K562 (cell line): ENCODE measurements around the gene STEAP1B. TPM values are rescaled to one million over a fixed set of nuclear protein-coding genes. Genes with fewer than 3 reads are reported as not detected.
A peak's percentile ranks its signal among the peaks of the same experiment; 100 is the strongest.

Source experiments
- ATAC-seq: fragments of 200-7000 bp; cut with Tn5 transposase; 3 replicates; pipeline ENCODE4 v1.9.1; 2020; ENCODE audit warnings: moderate library complexity
- BruUV-seq: library from RNA; stranded (reverse); fragments of 400-500 nt; replicated peaks from 2 replicates; lab custom pipeline; 2021; lab: Mats Ljungman, UMichigan
- CTCF ChIA-PET: fragments of 300-600 bp; formaldehyde crosslinking; extraction: SDS; loops from one replicate; lab custom pipeline; 2021; ENCODE audit warnings: low intra/inter-chr PET ratio; lab: Yijun Ruan, JAX
- POLR2A ChIA-PET: fragments of 300-600, 350-650 bp; sonication (Branson Sonifier 250); formaldehyde crosslinking; extraction: SDS; loops from one replicate; lab custom pipeline; 2021; ENCODE audit warnings: antibody characterized with exemption, inconsistent platforms; lab: Yijun Ruan, JAX
- DNase-seq, 4 experiments: peaks; one replicate each; pipeline versions ENCODE4 v3.0.0 to v3.0.0-alpha.2; 2011 to 2018; ENCODE audit warnings: low spot score in 3 of 4, mixed read lengths in 3 of 4; ENCODE audit errors: extremely low read depth in 1 of 4
- FAIRE-seq: peaks from 2 replicates; lab custom pipeline; 2011; peaks lifted over from hg19 to GRCh38; lab: Jason Lieb, UNC
- H2AFZ ChIP-seq: 2 replicates; pipeline ENCODE4 v1.6.0; 2011; ENCODE audit warnings: low read depth, low read length, control low read depth, inconsistent platforms
- H3K27ac ChIP-seq: fragments of 200-600 bp; 3 replicates; pipeline ENCODE4 v1.8.0; 2011; ENCODE audit warnings: low read depth, mild to moderate bottlenecking, control low read depth, inconsistent platforms, low read length, moderate library complexity, mixed read lengths; ENCODE audit errors: extremely low read depth
- H3K27me3 ChIP-seq, 2 experiments: fragments of 300-600 bp in 1 of 2; 2 replicates in 1 of 2; 3 replicates in 1 of 2; pipeline versions ENCODE4 v1.6.0 to v1.8.0; 2011; ENCODE audit warnings: inconsistent platforms in 2 of 2, low read length in 2 of 2, mild to moderate bottlenecking in 1 of 2, mixed read lengths in 1 of 2, moderate library complexity in 1 of 2; ENCODE audit not compliant: control insufficient read depth in 2 of 2, insufficient read depth in 2 of 2
- H3K36me3 ChIP-seq: fragments of 300-600 bp; 3 replicates; pipeline ENCODE4 v1.8.0; 2011; ENCODE audit warnings: mild to moderate bottlenecking, low read length, inconsistent platforms; ENCODE audit not compliant: control insufficient read depth, insufficient read depth
- H3K4me1 ChIP-seq, 2 experiments: fragments of 200-600 bp in 1 of 2; replicated peaks in 1 of 2; 2 replicates in 1 of 2; 3 replicates in 1 of 2; pipeline versions ENCODE4 v1.5.1 to v1.8.0; 2011; ENCODE audit warnings: inconsistent platforms in 2 of 2, low read length in 2 of 2, mild to moderate bottlenecking in 1 of 2, mixed read lengths in 1 of 2, moderate library complexity in 1 of 2; ENCODE audit not compliant: control insufficient read depth in 2 of 2, insufficient read depth in 2 of 2
- H3K4me2 ChIP-seq: 2 replicates; pipeline ENCODE4 v1.6.1; 2011; ENCODE audit warnings: low read length, control low read depth, inconsistent platforms, mixed read lengths; ENCODE audit not compliant: insufficient read depth
- H3K4me3 ChIP-seq: fragments of 200-600 bp; sonication (generic), shearing (Covaris generic); 2 replicates; pipeline ENCODE4 v1.5.1; 2016; ENCODE audit warnings: control low read depth, inconsistent platforms
- H3K79me2 ChIP-seq: fragments of 200-600 bp; 3 replicates; pipeline ENCODE4 v1.8.0; 2011; ENCODE audit warnings: low read length, inconsistent platforms; ENCODE audit not compliant: control insufficient read depth, insufficient read depth
- H3K9ac ChIP-seq, 2 experiments: 2 replicates each; pipeline versions ENCODE4 v1.6.0 to v1.6.1; 2011; ENCODE audit warnings: low read depth in 2 of 2, low read length in 2 of 2, control low read depth in 1 of 2, inconsistent platforms in 1 of 2, mild to moderate bottlenecking in 1 of 2, mixed read lengths in 1 of 2; ENCODE audit not compliant: insufficient read depth in 1 of 2
- H3K9me1 ChIP-seq: one replicate; pipeline ENCODE4 v1.6.0; 2011; ENCODE audit warnings: inconsistent platforms, mild to moderate bottlenecking, low read length, moderate library complexity; ENCODE audit not compliant: control insufficient read depth, insufficient read depth
- H3K9me3 ChIP-seq: replicated peaks from 2 replicates; pipeline ENCODE4 v1.5.1; 2011; ENCODE audit warnings: low read depth, low read length, inconsistent platforms; ENCODE audit not compliant: control insufficient read depth, insufficient read depth
- H4K20me1 ChIP-seq: replicated peaks from 2 replicates; pipeline ENCODE4 v1.6.1; 2011; ENCODE audit warnings: low read length, inconsistent platforms, mixed read lengths; ENCODE audit not compliant: control insufficient read depth, insufficient read depth
- CBFA2T3 ChIP-seq: fragments of 450-650 bp; IDR thresholded peaks from 2 replicates; pipeline ENCODE4 v1.6.1; 2017
- FOSL1 ChIP-seq: fragments of 200-800 bp; sonication (Bioruptor generic); conservative IDR thresholded peaks from 2 replicates; pipeline ENCODE4 v1.6.1; 2016; ENCODE audit warnings: missing genetic modification characterization, missing compliant biosample characterization
- NR1H2 ChIP-seq: sonication (generic); formaldehyde crosslinking; IDR thresholded peaks from 2 replicates; pipeline ENCODE4 v1.4.0; 2020; ENCODE audit warnings: mild to moderate bottlenecking, missing genetic modification reagents
- WGBS: fragments of 100-300 bp; shearing (Covaris generic); methylation state at CpG from one replicate; pipeline ENCODE4 v1.1.6; 2016; ENCODE audit warnings: low coverage, mixed read lengths; ENCODE audit not compliant: insufficient coverage; ENCODE audit errors: missing lambda C conversion rate; 5-methylcytosine and 5-hydroxymethylcytosine counted together
- in situ Hi-C: fragments of 300-500 bp; cut with MboI; formaldehyde crosslinking; loops from 4 replicates; pipeline ENCODE4 v1.15.0; 2018; ENCODE audit warnings: inconsistent platforms, mixed read lengths
- intact Hi-C: fragments of 100-400 bp; cut with micrococcal nuclease; formaldehyde crosslinking; loops from 2 replicates; pipeline ENCODE4 v1.14.2; 2022
- polyA plus RNA-seq, 8 experiments: library from polyadenylated mRNA; depleted of rRNA in 4 of 8; stranded (reverse) in 5 of 8; unstranded in 3 of 8; fragments of >200 nt; fragmentation: Nextera tagmentation in 2 of 8; fragmentation: Illumina TruSeq in 1 of 8; extraction: Ambion mirVana in 2 of 8; extraction: Trizol in 1 of 8; gene quantifications; 2 replicates each; pipeline versions ENCODE4 v1.2.1 to v1.2.3, GENCODE V29; 2011 to 2014; ENCODE audit warnings: inconsistent platforms in 1 of 8, missing spikeins in 1 of 8
- total RNA-seq, 7 experiments: library from RNA; depleted of rRNA in 6 of 7; stranded (reverse); fragments of >200 nt in 6 of 7; fragmentation: Illumina TruSeq in 2 of 7; extraction: Trizol in 2 of 7; gene quantifications; 2 replicates each; pipeline versions ENCODE4 v1.2.1 to v1.2.3, GENCODE V29; 2011 to 2021; ENCODE audit warnings: low replicate concordance in 1 of 7
- TF ChIP-seq, protein P1 (sequence below): fragments of 200-400 bp; formaldehyde crosslinking; IDR thresholded peaks from 2 replicates; pipeline ENCODE4 v1.6.1; 2017; ENCODE audit warnings: mild to moderate bottlenecking, low read depth, low read length, moderate library complexity

Gene STEAP1B
- total and polyA plus RNA-seq, 9 of the 15 experiments (the other 6 are each of a cell fraction or from before 2014, with no cell fraction given), result 20.0 to 38.5 (median 30.6) TPM

GRCh38 chr7:22418251-22419046, 81.5 kb downstream of the STEAP1B start:
- WGBS, result 54% methylated on average over 5 of the region's 6 CpGs
- in situ Hi-C loops, result no loop called here
- intact Hi-C loops, result no loop called here

More at GRCh38 chr7:22418251-22419046, 81.5 kb downstream of the STEAP1B start:
- Histone ChIP-seq H3K27ac (no peak overlapping the region), H3K79me2 (no peaks in the 10 kb centered on the region), H4K20me1 (no peaks in the 10 kb centered on the region), H3K36me3 (peaks cover 8% of the 10 kb centered on the region; the same call in 1 of the 3 replicates), H3K4me3 (no peak overlapping the region), H3K9ac (no peak overlapping the region), H2AFZ (no peak overlapping the region), H3K9me3 (no peaks in the 10 kb centered on the region), H3K27me3 (no peaks in the 10 kb centered on the region), H3K4me1 (no peaks in the 10 kb centered on the region), H3K9me1 (no peaks in the 10 kb centered on the region), H3K4me2 (no peak overlapping the region)
- CTCF ChIA-PET, result no interaction called here
- ATAC-seq (no peak), DNase-seq (no peak), FAIRE-seq (no peak)
- no TSS peak for BruUV-seq
- POLR2A ChIA-PET, result interaction anchor here (1.0 kb wide), 1 partner anchor 178 kb away, joined by 4 read pairs; no protein-coding TSS in a partner anchor
- TF ChIP-seq, protein P1, sequence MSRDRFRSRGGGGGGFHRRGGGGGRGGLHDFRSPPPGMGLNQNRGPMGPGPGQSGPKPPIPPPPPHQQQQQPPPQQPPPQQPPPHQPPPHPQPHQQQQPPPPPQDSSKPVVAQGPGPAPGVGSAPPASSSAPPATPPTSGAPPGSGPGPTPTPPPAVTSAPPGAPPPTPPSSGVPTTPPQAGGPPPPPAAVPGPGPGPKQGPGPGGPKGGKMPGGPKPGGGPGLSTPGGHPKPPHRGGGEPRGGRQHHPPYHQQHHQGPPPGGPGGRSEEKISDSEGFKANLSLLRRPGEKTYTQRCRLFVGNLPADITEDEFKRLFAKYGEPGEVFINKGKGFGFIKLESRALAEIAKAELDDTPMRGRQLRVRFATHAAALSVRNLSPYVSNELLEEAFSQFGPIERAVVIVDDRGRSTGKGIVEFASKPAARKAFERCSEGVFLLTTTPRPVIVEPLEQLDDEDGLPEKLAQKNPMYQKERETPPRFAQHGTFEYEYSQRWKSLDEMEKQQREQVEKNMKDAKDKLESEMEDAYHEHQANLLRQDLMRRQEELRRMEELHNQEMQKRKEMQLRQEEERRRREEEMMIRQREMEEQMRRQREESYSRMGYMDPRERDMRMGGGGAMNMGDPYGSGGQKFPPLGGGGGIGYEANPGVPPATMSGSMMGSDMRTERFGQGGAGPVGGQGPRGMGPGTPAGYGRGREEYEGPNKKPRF, result no peak
- TF ChIP-seq NR1H2 (CRISPR knock-in tag) (no peak), FOSL1 (tag) (peak; percentile 15; the same call in 1 of the 2 replicates), CBFA2T3 (no peak)
